ENCODE results near the gene CYLC2.

CYLC2 gene

GRCh38 chr9:102995033-102995432 is at the start of gene CYLC2:
CYLC2 (plus strand) TSS chr9:102995333; CDS start chr9:102995381, 48 bp downstream.
- DNase-seq (ENCODE audit: low read depth): no peak

GRCh38 chr9:102950346-102950745 is 44.8 kb upstream of the CYLC2 start:
- no peak for DNase-seq (ENCODE audit: low read depth)

- DNase-seq (ENCODE audit: low read depth): no peak
These were observed 28.1 kb upstream of the CYLC2 start for GRCh38 chr9:102966999-102967398.

- DNase-seq (ENCODE audit: low read depth): no peak
These were observed 27.2 kb upstream of the CYLC2 start for GRCh38 chr9:102967979-102968378.

- DNase-seq (ENCODE audit: low read depth): no peak
These were observed 22.4 kb upstream of the CYLC2 start for GRCh38 chr9:102972780-102973179.

- DNase-seq (ENCODE audit: low read depth): no peak
These were observed 20.6 kb upstream of the CYLC2 start for GRCh38 chr9:102974530-102974929.

- no peak for DNase-seq (ENCODE audit: low read depth)
These were observed 19.9 kb upstream of the CYLC2 start for GRCh38 chr9:102975251-102975650.

- no peak for DNase-seq (ENCODE audit: low read depth)
These were observed 9.8 kb upstream of the CYLC2 start for GRCh38 chr9:102985162-102985895.

GRCh38 chr9:102986425-102986824 is 8.7 kb upstream of the CYLC2 start:
- no peak for DNase-seq (ENCODE audit: low read depth)

GRCh38 chr9:103003689-103004088 is 8.6 kb downstream of the CYLC2 start:
- no peak for DNase-seq (ENCODE audit: low read depth)

- no peak for DNase-seq (ENCODE audit: low read depth)
These were observed 19.1 kb downstream of the CYLC2 start for GRCh38 chr9:103014242-103014641.

GRCh38 chr9:103025796-103026195 is 30.7 kb downstream of the CYLC2 start:
- DNase-seq (ENCODE audit: low read depth): no peak

- no peak for DNase-seq (ENCODE audit: low read depth)
These were observed 42.7 kb downstream of the CYLC2 start for GRCh38 chr9:103037508-103038477.

- DNase-seq (ENCODE audit: low read depth): no peak
These were observed 46.8 kb downstream of the CYLC2 start for GRCh38 chr9:103041961-103042360.
